Tibial artery (tissue), 4 donors: ENCODE results near the gene UGT8.

Source experiments
- DNase-seq, 2 donors: peaks; one replicate each; pipeline ENCODE4 v3.0.0-alpha.2; 2019
- H3K27ac ChIP-seq, 2 donors: fragments of 200-600 bp; sonication (generic) in 1 of 2; 1 replicate in 1 of 2; 2 replicates in 1 of 2; pipeline ENCODE4 v1.5.1; 2018 to 2019; ENCODE audit warnings: mild to moderate bottlenecking in 1 of 2
- H3K27me3 ChIP-seq, 2 donors: fragments of 200-600 bp; sonication (generic) in 1 of 2; one replicate each; pipeline versions ENCODE4 v1.5.1 to v1.6.0; 2016 to 2019
- H3K36me3 ChIP-seq, 3 donors: fragments of 200-600 bp; sonication (generic) in 2 of 3; one replicate each; pipeline ENCODE4 v1.5.1; 2016 to 2019; ENCODE audit warnings: mild to moderate bottlenecking in 2 of 3
- H3K4me1 ChIP-seq, 4 donors: fragments of 200-600 bp; sonication (generic) in 2 of 4; 1 replicate in 3 of 4; 2 replicates in 1 of 4; pipeline ENCODE4 v1.5.1; 2016 to 2019
- H3K4me3 ChIP-seq, 2 donors: fragments of 200-600 bp; sonication (generic) in 1 of 2; 1 replicate in 1 of 2; 2 replicates in 1 of 2; pipeline ENCODE4 v1.5.1; 2018 to 2019; ENCODE audit warnings: mild to moderate bottlenecking in 2 of 2
- H3K9me3 ChIP-seq, 3 donors: fragments of 200-600 bp; sonication (generic) in 1 of 3; one replicate each; pipeline ENCODE4 v1.5.1; 2016 to 2019
- CTCF ChIP-seq, 2 experiments: fragments of 200-600 bp in 1 of 2; fragments of 450-650 bp in 1 of 2; IDR thresholded peaks; one replicate each; pipeline ENCODE4 v1.5.1; 2017 to 2019; ENCODE audit warnings: antibody characterized with exemption in 2 of 2, mild to moderate bottlenecking in 1 of 2, moderate library complexity in 1 of 2
- intact Hi-C: fragments of 100-400 bp; cut with DNase I; formaldehyde crosslinking; loops from one replicate; pipeline ENCODE4 v1.15.0; 2023; ENCODE audit warnings: low total_unique reads

Gene UGT8

GRCh38 chr4:114694770-114695169 is 96.2 kb downstream of the UGT8 start:
- Histone ChIP-seq H3K36me3 (no peaks in the 10 kb centered on the region), H3K27ac (no peak overlapping the region), H3K4me3 (no peak overlapping the region), H3K27me3 (no peaks in the 10 kb centered on the region), H3K9me3 (no peaks in the 10 kb centered on the region), H3K4me1 (no peaks in the 10 kb centered on the region)
- intact Hi-C loops = no loop called here
- TF ChIP-seq CTCF (IDR thresholded peaks at IDR 0.05) = peak; percentile 46 to 49
- DNase-seq = no peak

- Histone ChIP-seq H3K36me3 (no peaks in the 10 kb centered on the region), H3K4me3 (no peak overlapping the region), H3K4me1 (no peaks in the 10 kb centered on the region), H3K27ac (no peak overlapping the region), H3K27me3 (no peaks in the 10 kb centered on the region), H3K9me3 (no peaks in the 10 kb centered on the region)
- no peak for DNase-seq
- TF ChIP-seq CTCF (IDR thresholded peaks at IDR 0.05) = no peak
- intact Hi-C loops = no loop called here
These were observed 99.6 kb downstream of the UGT8 start for GRCh38 chr4:114698231-114698630.

- DNase-seq = no peak
- intact Hi-C loops = no loop called here
- TF ChIP-seq CTCF (IDR thresholded peaks at IDR 0.05) = no peak
These were observed 102.9 kb downstream of the UGT8 start for GRCh38 chr4:114701491-114701890.

GRCh38 chr4:114717432-114717831 is 118.8 kb downstream of the UGT8 start:
- no peak for TF ChIP-seq CTCF (IDR thresholded peaks at IDR 0.05)
- no peaks in the 10 kb centered on the region for H3K36me3 ChIP-seq
- no peaks in the 10 kb centered on the region for H3K27me3 ChIP-seq
- no peaks in the 10 kb centered on the region for H3K4me1 ChIP-seq
- no peak overlapping the region for H3K27ac ChIP-seq
- H3K9me3 ChIP-seq = no peaks in the 10 kb centered on the region
- DNase-seq = no peak
- intact Hi-C loops = no loop called here
- H3K4me3 ChIP-seq = no peak overlapping the region

More at GRCh38 chr4:114701491-114701890, 102.9 kb downstream of the UGT8 start:
- no peaks in the 10 kb centered on the region for H3K27me3 ChIP-seq
- H3K4me1 ChIP-seq = no peaks in the 10 kb centered on the region
- H3K27ac ChIP-seq = no peak overlapping the region
- no peaks in the 10 kb centered on the region for H3K9me3 ChIP-seq
- no peaks in the 10 kb centered on the region for H3K36me3 ChIP-seq
- H3K4me3 ChIP-seq = no peak overlapping the region

GRCh38 chr4:114725066-114725465 is 126.5 kb downstream of the UGT8 start:
- no peak for DNase-seq
- H3K27me3 ChIP-seq = no peaks in the 10 kb centered on the region
- intact Hi-C loops = no loop called here
- no peaks in the 10 kb centered on the region for H3K9me3 ChIP-seq
- H3K36me3 ChIP-seq = no peaks in the 10 kb centered on the region
- H3K27ac ChIP-seq = no peak overlapping the region
- no peak for TF ChIP-seq CTCF (IDR thresholded peaks at IDR 0.05)
- H3K4me1 ChIP-seq = no peaks in the 10 kb centered on the region
- no peak overlapping the region for H3K4me3 ChIP-seq

DNA sequence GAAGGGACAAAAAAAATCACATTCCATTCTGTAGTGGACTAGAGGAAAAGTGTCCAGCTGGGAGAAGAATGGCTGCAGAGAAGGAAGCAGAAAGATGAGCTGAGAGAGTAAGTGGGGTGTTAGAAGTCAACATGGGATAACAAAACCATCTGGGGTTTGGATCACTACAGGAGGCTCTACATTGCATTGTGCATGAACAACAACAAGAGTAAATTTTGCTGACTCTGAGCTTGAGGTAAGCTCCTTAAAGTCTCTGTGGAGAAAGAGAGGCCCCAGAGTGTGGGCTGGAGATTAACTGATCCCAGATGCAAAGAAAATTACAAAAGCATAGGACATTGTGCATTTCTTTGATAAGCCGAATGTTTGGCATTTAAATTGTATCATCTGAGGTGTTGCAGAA is 128.9 kb downstream of the UGT8 start:
- Histone ChIP-seq H3K27ac (no peak overlapping the region), H3K36me3 (no peaks in the 10 kb centered on the region), H3K9me3 (no peaks in the 10 kb centered on the region), H3K4me1 (no peaks in the 10 kb centered on the region), H3K4me3 (no peak overlapping the region), H3K27me3 (no peaks in the 10 kb centered on the region)
- TF ChIP-seq CTCF (IDR thresholded peaks at IDR 0.05) = no peak
- intact Hi-C loops = no loop called here
- DNase-seq = no peak
